H9 (cell line): ENCODE data around the gene PRPS2. TPM values are rescaled to one million over a fixed set of nuclear protein-coding genes. Genes with fewer than 3 reads are reported as not detected.

ENCODE experiments used
- DNase-seq: peaks from one replicate; pipeline ENCODE4 v3.0.0-alpha.2; 2017
- H2AFZ ChIP-seq: one replicate; pipeline ENCODE4 v1.6.1; 2013; ENCODE audit warnings: mild to moderate bottlenecking, low read length, control low read depth, moderate library complexity
- H2AK5ac ChIP-seq: 2 replicates; pipeline ENCODE4 v1.6.1; 2013; ENCODE audit warnings: low read length, control low read depth, mixed read lengths; ENCODE audit not compliant: insufficient read length
- H2BK120ac ChIP-seq: one replicate; pipeline ENCODE4 v1.6.1; 2013; ENCODE audit warnings: low read depth, mild to moderate bottlenecking, low read length, control low read depth, inconsistent platforms; ENCODE audit not compliant: poor library complexity, severe bottlenecking
- H2BK12ac ChIP-seq: 2 replicates; pipeline ENCODE4 v1.6.1; 2013; ENCODE audit warnings: low read length, control low read depth, mixed read lengths, low read depth; ENCODE audit not compliant: insufficient read length
- H2BK15ac ChIP-seq: 2 replicates; pipeline ENCODE4 v1.6.1; 2013; ENCODE audit warnings: low read depth, low read length, control low read depth
- H2BK20ac ChIP-seq: one replicate; pipeline ENCODE4 v1.6.1; 2013; ENCODE audit warnings: low read depth, mild to moderate bottlenecking, low read length, control low read depth, inconsistent platforms; ENCODE audit not compliant: poor library complexity, severe bottlenecking
- H2BK5ac ChIP-seq: 2 replicates; pipeline ENCODE4 v1.6.1; 2013; ENCODE audit warnings: low read length, control low read depth, mixed read lengths; ENCODE audit not compliant: insufficient read length
- H3K14ac ChIP-seq: 2 replicates; pipeline ENCODE4 v1.6.1; 2013; ENCODE audit warnings: low read length, control low read depth; ENCODE audit not compliant: insufficient read depth
- H3K18ac ChIP-seq: 2 replicates; pipeline ENCODE4 v1.6.1; 2013; ENCODE audit warnings: low read depth, mild to moderate bottlenecking, mixed read lengths, low read length, control low read depth; ENCODE audit not compliant: insufficient read length
- H3K23ac ChIP-seq: 2 replicates; pipeline ENCODE4 v1.6.1; 2013; ENCODE audit warnings: low read length, control low read depth, mixed read lengths, low read depth; ENCODE audit not compliant: insufficient read length
- H3K23me2 ChIP-seq: 2 replicates; pipeline ENCODE4 v1.6.1; 2013; ENCODE audit warnings: low read depth, mild to moderate bottlenecking, mixed read lengths, low read length, control low read depth; ENCODE audit not compliant: insufficient read length, poor library complexity, severe bottlenecking
- H3K27ac ChIP-seq: 2 replicates; pipeline ENCODE4 v1.5.1; 2013; ENCODE audit warnings: low read length, control low read depth, mixed read lengths, low read depth; ENCODE audit not compliant: insufficient read length
- H3K27me3 ChIP-seq: 2 replicates; pipeline ENCODE4 v1.6.1; 2013; ENCODE audit warnings: low read length, control low read depth, inconsistent platforms; ENCODE audit not compliant: insufficient read depth
- H3K4ac ChIP-seq: 2 replicates; pipeline ENCODE4 v1.6.1; 2013; ENCODE audit warnings: low read depth, mild to moderate bottlenecking, control low read depth, inconsistent platforms, low read length, moderate library complexity
- H3K4me1 ChIP-seq: 2 replicates; pipeline ENCODE4 v1.6.1; 2013; ENCODE audit warnings: low read length, control low read depth, inconsistent platforms; ENCODE audit not compliant: insufficient read depth
- H3K4me2 ChIP-seq: 2 replicates; pipeline ENCODE4 v1.6.1; 2013; ENCODE audit warnings: low read length, control low read depth, mixed read lengths; ENCODE audit not compliant: insufficient read length, insufficient read depth
- H3K56ac ChIP-seq: 2 replicates; pipeline ENCODE4 v1.6.1; 2013; ENCODE audit warnings: low read depth, mild to moderate bottlenecking, mixed read lengths, low read length, control low read depth; ENCODE audit not compliant: insufficient read length
- H3K79me1 ChIP-seq: 2 replicates; pipeline ENCODE4 v1.6.1; 2013; ENCODE audit warnings: low read depth, mild to moderate bottlenecking, moderate library complexity, low read length, control low read depth, inconsistent platforms; ENCODE audit not compliant: insufficient read depth, poor library complexity, severe bottlenecking
- H3K79me2 ChIP-seq: 2 replicates; pipeline ENCODE4 v1.6.1; 2013; ENCODE audit warnings: low read length, control low read depth, inconsistent platforms; ENCODE audit not compliant: insufficient read depth
- H3K9ac ChIP-seq: 2 replicates; pipeline ENCODE4 v1.6.1; 2013; ENCODE audit warnings: low read length, control low read depth, mixed read lengths; ENCODE audit not compliant: insufficient read length; ENCODE audit errors: extremely low read depth
- H3K9me3 ChIP-seq: one replicate; pipeline ENCODE4 v1.6.1; 2013; ENCODE audit warnings: low read depth, low read length, inconsistent platforms; ENCODE audit not compliant: control insufficient read depth
- H3T11ph ChIP-seq: one replicate; pipeline ENCODE4 v1.6.1; 2013; ENCODE audit warnings: mild to moderate bottlenecking, low read length, control low read depth, inconsistent platforms
- H4K20me1 ChIP-seq: one replicate; pipeline ENCODE4 v1.6.1; 2013; ENCODE audit not compliant: control insufficient read depth, insufficient read length, insufficient read depth
- H4K5ac ChIP-seq: 2 replicates; pipeline ENCODE4 v1.6.1; 2013; ENCODE audit warnings: low read depth, mild to moderate bottlenecking, mixed read lengths, low read length, control low read depth; ENCODE audit not compliant: insufficient read length
- H4K8ac ChIP-seq: replicated peaks from 2 replicates; pipeline ENCODE4 v1.6.1; 2013; ENCODE audit warnings: low read length, control low read depth, mixed read lengths, low read depth; ENCODE audit not compliant: insufficient read length
- H4K91ac ChIP-seq: 2 replicates; pipeline ENCODE4 v1.6.1; 2013; ENCODE audit warnings: low read depth, mild to moderate bottlenecking, moderate library complexity, mixed read lengths, low read length, control low read depth; ENCODE audit not compliant: insufficient read length
- H3K27ac Mint-ChIP-seq, 3 experiments: 2 replicates in 2 of 3; 3 replicates in 1 of 3; pipeline ENCODE4 v1.8.0; 2020 to 2021; ENCODE audit warnings: mixed read lengths in 3 of 3, mild to moderate bottlenecking in 1 of 3, moderate library complexity in 1 of 3
- H3K27me3 Mint-ChIP-seq: 2 replicates; pipeline ENCODE4 v1.8.0; 2021; ENCODE audit warnings: low read depth, mild to moderate bottlenecking, moderate library complexity, mixed read lengths
- H3K36me3 Mint-ChIP-seq, 3 experiments: 2 replicates in 2 of 3; 3 replicates in 1 of 3; pipeline ENCODE4 v1.8.0; 2020 to 2021; ENCODE audit warnings: low read depth in 3 of 3, mixed read lengths in 3 of 3; ENCODE audit not compliant: insufficient read depth in 1 of 3
- H3K4me1 Mint-ChIP-seq, 2 experiments: 2 replicates each; pipeline ENCODE4 v1.8.0; 2020; ENCODE audit warnings: mixed read lengths in 2 of 2
- H3K4me3 Mint-ChIP-seq, 2 experiments: 2 replicates in 1 of 2; 3 replicates in 1 of 2; pipeline ENCODE4 v1.8.0; 2020 to 2021; ENCODE audit warnings: mild to moderate bottlenecking in 2 of 2, mixed read lengths in 2 of 2, moderate library complexity in 1 of 2
- H3K9me3 Mint-ChIP-seq, 2 experiments: 2 replicates in 1 of 2; 3 replicates in 1 of 2; pipeline ENCODE4 v1.8.0; 2020; ENCODE audit warnings: mild to moderate bottlenecking in 2 of 2, mixed read lengths in 2 of 2, moderate library complexity in 1 of 2
- WGBS: extraction: QIAGEN DNeasy Blood & Tissue Kit; methylation state at CpG from one replicate; pipeline ENCODE4 v1.1.7; 2013; ENCODE audit warnings: missing lambda C conversion rate, low lambda C conversion rate, mixed read lengths; ENCODE audit not compliant: insufficient read length; ENCODE audit errors: extremely low coverage; 5-methylcytosine and 5-hydroxymethylcytosine counted together
- total RNA-seq: library from RNA; stranded (reverse); gene quantifications from 2 replicates; pipeline ENCODE4 v1.2.1, GENCODE V29; 2021
- TF ChIP-seq, protein P1 (sequence below): fragments of 200-600 bp; sonication (generic); conservative IDR thresholded peaks from 3 replicates; pipeline ENCODE4 v1.8.0; 2021; ENCODE audit warnings: antibody characterized with exemption, mild to moderate bottlenecking

The PRPS2 gene
- total RNA-seq, 1 experiment from 2014 or later, result 28.0 TPM

DNA sequence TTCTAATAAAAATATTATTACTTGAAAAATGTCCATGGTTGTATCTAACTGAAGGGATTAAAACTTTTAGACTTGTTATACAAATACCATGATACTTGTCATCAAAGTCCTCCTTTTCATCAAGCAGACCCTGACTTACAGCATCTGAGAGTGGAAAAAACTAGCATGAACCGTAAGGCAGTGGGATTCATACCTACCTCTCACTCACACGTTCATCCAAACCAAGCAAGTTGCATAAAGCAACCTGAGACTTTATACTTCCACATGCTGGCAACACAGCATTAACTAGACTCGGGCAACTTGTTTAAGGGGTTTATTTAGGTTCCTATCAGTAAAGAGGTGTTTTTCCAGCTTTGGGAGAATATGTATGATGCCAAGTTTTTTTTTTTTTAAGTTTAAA, 53.1 kb downstream of the PRPS2 start:
- Histone ChIP-seq H2BK120ac (no peak overlapping the region), H4K91ac (no peak overlapping the region), H3K79me2 (no peaks in the 10 kb centered on the region), H3K79me1 (no peaks in the 10 kb centered on the region), H3K27ac (no peak overlapping the region), H2BK20ac (no peak overlapping the region), H3K9me3 (no peaks in the 10 kb centered on the region), H3K4ac (no peak overlapping the region), H3K23ac (no peak overlapping the region), H3K18ac (no peak overlapping the region), H4K20me1 (no peaks in the 10 kb centered on the region), H4K8ac (no peak overlapping the region), H3K4me1 (peaks cover 6% of the 10 kb centered on the region; the same call in 1 of the 2 replicates), H2BK12ac (no peak overlapping the region), H3T11ph (no peak overlapping the region), H3K14ac (no peak overlapping the region), H3K23me2 (no peaks in the 10 kb centered on the region), H3K56ac (no peak overlapping the region), H2AFZ (no peak overlapping the region), H2AK5ac (no peak overlapping the region), H2BK5ac (no peak overlapping the region), H4K5ac (no peak overlapping the region), H3K4me2 (no peak overlapping the region), H3K9ac (no peak overlapping the region), H3K27me3 (no peaks in the 10 kb centered on the region), H2BK15ac (no peak overlapping the region)
- H3K9me3 Mint-ChIP-seq, result peaks cover 60 to 62% of the 10 kb centered on the region in 2 experiments
- H3K27ac Mint-ChIP-seq, result no peak overlapping the region
- no peak overlapping the region for H3K4me3 Mint-ChIP-seq
- WGBS, result no CpG with 5 or more reads among the region's 3 CpGs
- TF ChIP-seq, protein P1, sequence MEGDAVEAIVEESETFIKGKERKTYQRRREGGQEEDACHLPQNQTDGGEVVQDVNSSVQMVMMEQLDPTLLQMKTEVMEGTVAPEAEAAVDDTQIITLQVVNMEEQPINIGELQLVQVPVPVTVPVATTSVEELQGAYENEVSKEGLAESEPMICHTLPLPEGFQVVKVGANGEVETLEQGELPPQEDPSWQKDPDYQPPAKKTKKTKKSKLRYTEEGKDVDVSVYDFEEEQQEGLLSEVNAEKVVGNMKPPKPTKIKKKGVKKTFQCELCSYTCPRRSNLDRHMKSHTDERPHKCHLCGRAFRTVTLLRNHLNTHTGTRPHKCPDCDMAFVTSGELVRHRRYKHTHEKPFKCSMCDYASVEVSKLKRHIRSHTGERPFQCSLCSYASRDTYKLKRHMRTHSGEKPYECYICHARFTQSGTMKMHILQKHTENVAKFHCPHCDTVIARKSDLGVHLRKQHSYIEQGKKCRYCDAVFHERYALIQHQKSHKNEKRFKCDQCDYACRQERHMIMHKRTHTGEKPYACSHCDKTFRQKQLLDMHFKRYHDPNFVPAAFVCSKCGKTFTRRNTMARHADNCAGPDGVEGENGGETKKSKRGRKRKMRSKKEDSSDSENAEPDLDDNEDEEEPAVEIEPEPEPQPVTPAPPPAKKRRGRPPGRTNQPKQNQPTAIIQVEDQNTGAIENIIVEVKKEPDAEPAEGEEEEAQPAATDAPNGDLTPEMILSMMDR, result no peak
- no peaks in the 10 kb centered on the region; a peak in 2 of 7 replicates for H3K36me3 Mint-ChIP-seq
- H3K4me1 Mint-ChIP-seq, result peaks cover 4 to 7% of the 10 kb centered on the region in 2 experiments; a peak in 2 of 4 replicates
- H3K27me3 Mint-ChIP-seq, result peaks cover 1% of the 10 kb centered on the region; the same call in 1 of the 2 replicates
- DNase-seq, result no peak
